Measurements from ENCODE around the gene COTL1.

Gene COTL1

DNA sequence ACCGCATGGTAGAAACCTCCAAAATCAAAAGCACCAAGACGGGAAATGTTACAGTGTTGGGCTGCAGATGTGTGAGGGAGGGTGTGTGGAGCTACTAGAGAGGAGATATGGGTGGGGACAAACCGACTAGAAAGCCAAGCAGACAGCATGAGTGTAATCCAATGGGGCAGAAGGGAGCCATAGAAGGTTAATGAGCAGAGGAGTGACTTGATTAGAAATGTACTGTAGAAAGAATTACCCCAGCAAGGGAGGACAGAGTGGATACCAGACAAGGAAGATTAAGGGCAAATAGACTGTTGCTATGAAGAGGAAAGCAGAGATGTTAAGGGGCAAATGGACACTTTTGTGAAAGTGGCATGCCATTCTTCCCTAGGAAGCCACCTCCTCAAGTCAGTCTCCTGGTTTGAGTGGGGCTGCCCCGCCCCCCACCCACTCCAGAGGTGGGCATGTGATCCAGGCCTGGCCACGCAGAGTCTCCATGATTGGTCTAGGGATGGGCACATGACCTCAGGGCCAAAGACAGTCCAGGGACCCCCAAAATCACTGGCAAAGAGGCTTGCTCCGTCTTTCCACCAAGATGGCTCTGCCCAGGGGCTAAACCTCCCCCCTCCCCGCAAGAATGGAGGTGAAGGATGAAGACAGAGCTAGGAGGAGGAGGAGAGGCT, 4.3 kb downstream of the COTL1 start:
- TF ChIP-seq, protein P1, sequence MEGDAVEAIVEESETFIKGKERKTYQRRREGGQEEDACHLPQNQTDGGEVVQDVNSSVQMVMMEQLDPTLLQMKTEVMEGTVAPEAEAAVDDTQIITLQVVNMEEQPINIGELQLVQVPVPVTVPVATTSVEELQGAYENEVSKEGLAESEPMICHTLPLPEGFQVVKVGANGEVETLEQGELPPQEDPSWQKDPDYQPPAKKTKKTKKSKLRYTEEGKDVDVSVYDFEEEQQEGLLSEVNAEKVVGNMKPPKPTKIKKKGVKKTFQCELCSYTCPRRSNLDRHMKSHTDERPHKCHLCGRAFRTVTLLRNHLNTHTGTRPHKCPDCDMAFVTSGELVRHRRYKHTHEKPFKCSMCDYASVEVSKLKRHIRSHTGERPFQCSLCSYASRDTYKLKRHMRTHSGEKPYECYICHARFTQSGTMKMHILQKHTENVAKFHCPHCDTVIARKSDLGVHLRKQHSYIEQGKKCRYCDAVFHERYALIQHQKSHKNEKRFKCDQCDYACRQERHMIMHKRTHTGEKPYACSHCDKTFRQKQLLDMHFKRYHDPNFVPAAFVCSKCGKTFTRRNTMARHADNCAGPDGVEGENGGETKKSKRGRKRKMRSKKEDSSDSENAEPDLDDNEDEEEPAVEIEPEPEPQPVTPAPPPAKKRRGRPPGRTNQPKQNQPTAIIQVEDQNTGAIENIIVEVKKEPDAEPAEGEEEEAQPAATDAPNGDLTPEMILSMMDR (IDR thresholded peaks at IDR 0.05; ENCODE audit: insufficient read depth, missing control alignments), result no peak
- no peak for FAIRE-seq
- no peak for DNase-seq (ENCODE audit: insufficient read length, low spot score)

GRCh38 chr16:84612686-84613085, 5.2 kb downstream of the COTL1 start:
- no peak for FAIRE-seq
- no peak for DNase-seq (ENCODE audit: insufficient read length, low spot score)
- TF ChIP-seq, protein P1 (IDR thresholded peaks at IDR 0.05; ENCODE audit: insufficient read depth, missing control alignments), result no peak

DNA sequence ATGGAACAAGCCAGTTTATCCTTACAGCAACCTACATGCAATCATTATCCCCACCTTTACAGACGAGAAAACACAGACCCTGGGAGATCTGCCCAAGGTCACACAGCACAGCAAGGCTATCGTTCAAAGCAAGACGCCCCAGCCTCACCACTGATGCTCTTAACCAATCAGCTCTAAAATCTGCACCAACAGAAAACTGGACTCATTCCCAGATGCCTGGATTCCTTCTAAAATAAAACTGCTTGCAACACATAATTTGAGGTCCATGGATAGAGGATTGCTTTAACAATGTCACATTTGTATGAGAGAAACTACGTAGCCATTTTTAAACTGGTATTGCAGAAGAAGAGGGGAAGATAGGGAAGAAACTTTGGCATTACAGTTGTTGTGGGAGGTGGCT, 6.8 kb downstream of the COTL1 start:
- no peak for DNase-seq (ENCODE audit: insufficient read length, low spot score)
- no peak for FAIRE-seq
- TF ChIP-seq, protein P1 (IDR thresholded peaks at IDR 0.05; ENCODE audit: insufficient read depth, missing control alignments), result no peak

- DNase-seq (ENCODE audit: insufficient read length, low spot score) (no peak), FAIRE-seq (no peak)
- TF ChIP-seq, protein P1 (IDR thresholded peaks at IDR 0.05; ENCODE audit: insufficient read depth, missing control alignments), result no peak
Measured at GRCh38 chr16:84610376-84610775, 7.5 kb downstream of the COTL1 start.

GRCh38 chr16:84609563-84610177, 8.2 kb downstream of the COTL1 start:
- TF ChIP-seq, protein P1 (IDR thresholded peaks at IDR 0.05; ENCODE audit: insufficient read depth, missing control alignments), result no peak
- DNase-seq (ENCODE audit: insufficient read length, low spot score) (no peak), FAIRE-seq (no peak)

DNA sequence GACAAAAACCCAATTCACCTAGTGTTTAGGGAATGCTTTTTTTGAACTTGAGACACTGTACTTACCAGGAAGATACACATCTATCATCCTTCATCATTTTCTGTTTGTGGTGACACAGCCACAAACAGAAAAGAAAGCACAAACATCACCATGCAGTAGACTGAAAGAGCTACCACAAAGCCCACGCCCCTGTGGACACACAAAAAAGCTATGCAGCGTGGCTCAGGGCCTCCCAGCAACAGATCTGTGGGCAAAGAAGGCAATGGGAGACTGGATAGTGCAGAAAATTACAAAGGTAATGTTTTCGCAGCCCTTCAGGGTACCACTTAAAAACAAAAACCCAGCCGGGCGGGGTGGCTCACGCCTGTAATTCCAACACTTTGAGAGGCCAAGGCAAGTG, 9.6 kb downstream of the COTL1 start:
- no peak for DNase-seq (ENCODE audit: insufficient read length, low spot score)

More for the DNA sequence above, 9.6 kb downstream of the COTL1 start:
- TF ChIP-seq, protein P1 (IDR thresholded peaks at IDR 0.05; ENCODE audit: insufficient read depth, missing control alignments), result no peak
- no peak for FAIRE-seq

Measured in D721Med (cell line).